Mammary epithelial cell (primary cell): Measurements from ENCODE around the gene DNAJC1.

ENCODE experiments used
- CTCF ChIP-seq, 2 donors: IDR thresholded peaks in 1 of 2; conservative IDR thresholded peaks in 1 of 2; 2 replicates each; pipeline ENCODE4 v1.5.1; 2011 to 2012; ENCODE audit warnings: inconsistent platforms in 2 of 2, low read length in 2 of 2, mild to moderate bottlenecking in 2 of 2, control low read depth in 1 of 2, low read depth in 1 of 2; ENCODE audit not compliant: insufficient read depth in 1 of 2; ENCODE audit errors: extremely low read depth in 1 of 2
- EZH2 ChIP-seq: IDR thresholded peaks from 2 replicates; pipeline ENCODE4 v1.6.1; 2012; ENCODE audit warnings: low read length, inconsistent platforms, borderline replicate concordance

GRCh38 chr10:21888959-21889358 lies 114.6 kb downstream of the DNAJC1 start:
- TF ChIP-seq CTCF (conservative IDR thresholded peaks at IDR 0.05 in 1 of 2, IDR thresholded peaks at IDR 0.05 in 1 of 2; ENCODE audit: extremely low read depth in 1 of 2, insufficient read depth in 1 of 2, low read depth in 1 of 2, low read length in 2 of 2) (no peak), EZH2 (no peak)
